Thyroid gland (tissue), 4 donors: ENCODE results near the gene FADS6. TPM values are rescaled to one million over a fixed set of nuclear protein-coding genes. Genes with fewer than 3 reads are reported as not detected.
"Not testable (repeated sequence)": the region's sequence is repeated elsewhere in the genome, so short reads cannot be mapped to it uniquely, and the experiment has no call there.

Source experiments
- DNase-seq, 2 donors: peaks; one replicate each; pipeline ENCODE4 v3.0.0-alpha.2; 2019
- H3K27ac ChIP-seq, 3 donors: fragments of 200-600 bp; sonication (generic); 1 replicate in 2 of 3; 2 replicates in 1 of 3; pipeline ENCODE4 v1.5.1; 2016 to 2019; ENCODE audit warnings: mild to moderate bottlenecking in 1 of 3, moderate library complexity in 1 of 3
- H3K27me3 ChIP-seq: fragments of 200-600 bp; sonication (generic); one replicate; pipeline ENCODE4 v1.5.1; 2019
- H3K36me3 ChIP-seq, 2 donors: fragments of 200-600 bp; sonication (generic); one replicate each; pipeline ENCODE4 v1.5.1; 2016 to 2019
- H3K4me1 ChIP-seq, 2 donors: fragments of 200-600 bp; sonication (generic); one replicate each; pipeline ENCODE4 v1.5.1; 2017 to 2019
- H3K4me3 ChIP-seq, 3 donors: fragments of 200-600 bp; sonication (generic); replicated peaks in 1 of 3; 1 replicate in 2 of 3; 2 replicates in 1 of 3; pipeline ENCODE4 v1.5.1; 2016; ENCODE audit warnings: mild to moderate bottlenecking in 1 of 3
- H3K9me3 ChIP-seq: fragments of 200-600 bp; sonication (generic); one replicate; pipeline ENCODE4 v1.5.1; 2017
- POLR2A ChIP-seq, 2 donors: fragments of 450-650 bp; IDR thresholded peaks; one replicate each; pipeline ENCODE4 v1.6.1; 2017; ENCODE audit warnings: antibody characterized with exemption in 2 of 2, mild to moderate bottlenecking in 2 of 2, moderate library complexity in 1 of 2
- WGBS, 2 donors: methylation state at CpG; one replicate each; pipeline ENCODE4 v1.1.5; 2017; 5-methylcytosine and 5-hydroxymethylcytosine counted together
- intact Hi-C: fragments of 100-400 bp; cut with DNase I; formaldehyde crosslinking; loops from one replicate; pipeline ENCODE4 v1.15.1; 2023
- total RNA-seq, 4 donors: library from RNA; depleted of rRNA; stranded (reverse); fragments of >200 nt; gene quantifications; one replicate each; pipeline ENCODE4 v1.2.3, GENCODE V29; 2016
- TF ChIP-seq, protein P1 (sequence below), 6 experiments: fragments of 200-600 bp in 3 of 6; fragments of 450-650 bp in 3 of 6; sonication (generic) in 3 of 6; IDR thresholded peaks; one replicate each; pipeline ENCODE4 v1.5.1; 2016 to 2019; ENCODE audit warnings: antibody characterized with exemption in 6 of 6, mild to moderate bottlenecking in 2 of 6, inconsistent platforms in 1 of 6, moderate library complexity in 1 of 6

FADS6 gene
- total RNA-seq, 4 donors from 2014 or later: not detected

DNA sequence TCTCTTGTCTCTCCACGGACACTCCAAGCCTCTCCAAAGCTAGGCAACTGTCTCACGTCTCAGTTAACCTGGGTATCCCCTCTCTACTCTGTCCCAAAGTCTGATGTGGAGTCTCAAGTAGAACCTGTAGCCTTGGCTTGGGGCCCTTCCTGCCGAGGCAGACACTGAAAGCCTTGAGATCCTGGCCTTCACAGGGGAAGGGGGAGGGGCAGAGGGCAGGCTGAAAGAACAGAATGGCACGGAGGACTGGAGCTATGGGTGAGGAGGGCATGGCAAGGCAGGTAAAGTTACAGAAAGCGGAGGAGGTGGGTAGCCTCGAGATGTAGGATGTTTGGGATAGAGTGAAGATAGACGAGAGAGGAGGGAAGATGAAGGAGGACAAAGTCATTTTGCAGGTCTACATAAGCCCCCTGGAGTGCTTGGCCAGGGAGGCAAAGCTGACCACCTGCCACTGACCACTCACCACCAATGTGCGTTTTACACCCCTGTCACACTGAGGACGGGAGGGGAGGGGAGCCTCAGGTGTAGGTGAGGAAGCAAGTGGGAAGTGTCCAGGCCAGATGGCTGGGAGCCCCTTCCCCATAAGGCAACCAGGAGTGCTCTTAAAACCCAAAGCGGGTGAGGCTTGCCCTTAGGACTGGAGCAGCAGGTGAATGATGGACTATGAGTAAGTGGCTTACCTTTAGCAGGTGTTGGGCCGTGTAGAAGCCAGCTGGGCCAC is 21.9 kb downstream of the FADS6 start:
- no peak overlapping the region for H3K4me3 ChIP-seq
- H3K36me3 ChIP-seq: no peaks in the 10 kb centered on the region
- intact Hi-C loops: no loop called here
- peaks cover 7 to 20% of the 10 kb centered on the region in 2 donors for H3K4me1 ChIP-seq
- no peaks in the 10 kb centered on the region for H3K27me3 ChIP-seq
- TF ChIP-seq POLR2A (IDR thresholded peaks at IDR 0.05): no peak
- TF ChIP-seq, protein P1, sequence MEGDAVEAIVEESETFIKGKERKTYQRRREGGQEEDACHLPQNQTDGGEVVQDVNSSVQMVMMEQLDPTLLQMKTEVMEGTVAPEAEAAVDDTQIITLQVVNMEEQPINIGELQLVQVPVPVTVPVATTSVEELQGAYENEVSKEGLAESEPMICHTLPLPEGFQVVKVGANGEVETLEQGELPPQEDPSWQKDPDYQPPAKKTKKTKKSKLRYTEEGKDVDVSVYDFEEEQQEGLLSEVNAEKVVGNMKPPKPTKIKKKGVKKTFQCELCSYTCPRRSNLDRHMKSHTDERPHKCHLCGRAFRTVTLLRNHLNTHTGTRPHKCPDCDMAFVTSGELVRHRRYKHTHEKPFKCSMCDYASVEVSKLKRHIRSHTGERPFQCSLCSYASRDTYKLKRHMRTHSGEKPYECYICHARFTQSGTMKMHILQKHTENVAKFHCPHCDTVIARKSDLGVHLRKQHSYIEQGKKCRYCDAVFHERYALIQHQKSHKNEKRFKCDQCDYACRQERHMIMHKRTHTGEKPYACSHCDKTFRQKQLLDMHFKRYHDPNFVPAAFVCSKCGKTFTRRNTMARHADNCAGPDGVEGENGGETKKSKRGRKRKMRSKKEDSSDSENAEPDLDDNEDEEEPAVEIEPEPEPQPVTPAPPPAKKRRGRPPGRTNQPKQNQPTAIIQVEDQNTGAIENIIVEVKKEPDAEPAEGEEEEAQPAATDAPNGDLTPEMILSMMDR (IDR thresholded peaks at IDR 0.05): no peak
- H3K9me3 ChIP-seq: no peaks in the 10 kb centered on the region
- WGBS, 2 donors: 87 to 88% methylated on average over 11 of the region's 11 CpGs
- DNase-seq: no peak
- no peak overlapping the region for H3K27ac ChIP-seq

DNA sequence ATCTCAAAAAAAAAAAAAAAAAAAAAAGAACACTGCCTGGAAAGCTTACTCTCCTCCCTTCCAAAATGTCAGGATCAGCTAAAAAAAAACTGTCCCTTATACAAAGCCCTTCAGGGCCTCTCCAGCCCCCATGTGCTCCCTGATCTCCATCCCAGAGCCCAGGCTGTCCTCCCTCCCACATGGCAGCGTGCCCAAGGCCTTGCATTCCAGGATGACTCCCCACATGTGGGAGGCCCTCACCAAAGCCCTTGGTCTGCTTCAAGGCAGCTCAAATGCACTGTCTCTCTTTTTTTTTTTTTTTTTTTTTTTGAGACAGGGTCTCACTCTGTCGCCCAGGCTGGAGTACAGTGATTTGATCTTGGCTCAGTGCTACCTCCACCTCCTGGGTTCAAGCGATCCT is 22.9 kb downstream of the FADS6 start:
- intact Hi-C loops: no loop called here
- no peaks in the 10 kb centered on the region for H3K27me3 ChIP-seq
- no peak for TF ChIP-seq POLR2A (IDR thresholded peaks at IDR 0.05)
- TF ChIP-seq, protein P1 (IDR thresholded peaks at IDR 0.05): no peak
- no peaks in the 10 kb centered on the region for H3K9me3 ChIP-seq
- H3K36me3 ChIP-seq: no peaks in the 10 kb centered on the region
- H3K4me3 ChIP-seq: no peak overlapping the region
- H3K27ac ChIP-seq: no peak overlapping the region
- 79 to 91% methylated on average over 3 of the region's 3 CpGs for WGBS, 2 donors
- DNase-seq: peak; percentile 39 to 42
- H3K4me1 ChIP-seq: peaks cover 7 to 19% of the 10 kb centered on the region in 2 donors

DNA sequence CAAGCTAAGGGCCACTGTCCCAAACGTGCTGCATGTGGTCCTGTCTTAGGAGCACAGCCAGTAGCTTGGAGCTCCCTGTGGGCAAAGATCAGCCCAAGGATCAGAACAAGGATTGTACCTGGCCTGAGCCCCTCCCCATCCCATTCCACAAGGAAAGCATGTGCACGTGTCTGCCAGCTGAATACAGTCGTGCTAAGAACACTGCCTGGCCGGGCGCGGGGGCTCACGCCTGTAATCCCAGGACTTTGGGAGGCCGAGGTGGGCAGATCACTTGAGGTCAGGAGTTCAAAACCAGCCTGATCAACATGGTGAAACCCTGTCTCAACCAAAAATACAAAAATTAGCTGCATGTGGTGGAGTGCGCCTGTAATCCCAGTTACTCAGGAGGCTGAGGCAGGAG is 23.4 kb downstream of the FADS6 start:
- H3K4me3 ChIP-seq, H3K36me3 ChIP-seq, H3K27me3 ChIP-seq, DNase-seq, H3K9me3 ChIP-seq, H3K27ac ChIP-seq, intact Hi-C loops: not testable (repeated sequence)
- H3K4me1 ChIP-seq: peaks cover 7 to 19% of the 10 kb centered on the region in 2 donors
- 96 to 97% methylated on average over 7 to 9 of the region's 9 CpGs for WGBS, 2 donors

DNA sequence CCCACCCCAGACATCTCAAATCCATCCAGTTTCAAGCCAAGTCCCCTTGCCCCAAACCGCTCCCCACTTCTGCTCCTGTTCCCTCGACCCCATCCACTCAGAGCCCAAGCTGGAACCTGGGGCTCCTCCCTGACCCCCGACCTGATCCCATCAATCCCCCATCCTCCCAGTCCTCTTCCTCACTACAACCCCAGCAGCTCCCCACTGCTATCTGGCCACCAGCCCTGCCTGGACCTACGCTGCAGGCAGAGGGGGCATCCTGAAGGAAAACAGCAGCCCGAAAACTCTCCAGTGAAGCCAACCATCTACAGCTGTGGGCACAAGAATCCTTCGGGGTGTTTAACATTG is 24.6 kb downstream of the FADS6 start:
- TF ChIP-seq, protein P1 (IDR thresholded peaks at IDR 0.05): no peak
- TF ChIP-seq POLR2A (IDR thresholded peaks at IDR 0.05): no peak
- 91 to 92% methylated on average over 6 of the region's 6 CpGs for WGBS, 2 donors
- Histone ChIP-seq H3K27me3 (no peaks in the 10 kb centered on the region), H3K4me3 (no peak overlapping the region), H3K27ac (no peak overlapping the region), H3K36me3 (no peaks in the 10 kb centered on the region), H3K4me1 (peaks cover 7 to 18% of the 10 kb centered on the region in 2 donors), H3K9me3 (no peaks in the 10 kb centered on the region)
- DNase-seq: no peak
- intact Hi-C loops: no loop called here

DNA sequence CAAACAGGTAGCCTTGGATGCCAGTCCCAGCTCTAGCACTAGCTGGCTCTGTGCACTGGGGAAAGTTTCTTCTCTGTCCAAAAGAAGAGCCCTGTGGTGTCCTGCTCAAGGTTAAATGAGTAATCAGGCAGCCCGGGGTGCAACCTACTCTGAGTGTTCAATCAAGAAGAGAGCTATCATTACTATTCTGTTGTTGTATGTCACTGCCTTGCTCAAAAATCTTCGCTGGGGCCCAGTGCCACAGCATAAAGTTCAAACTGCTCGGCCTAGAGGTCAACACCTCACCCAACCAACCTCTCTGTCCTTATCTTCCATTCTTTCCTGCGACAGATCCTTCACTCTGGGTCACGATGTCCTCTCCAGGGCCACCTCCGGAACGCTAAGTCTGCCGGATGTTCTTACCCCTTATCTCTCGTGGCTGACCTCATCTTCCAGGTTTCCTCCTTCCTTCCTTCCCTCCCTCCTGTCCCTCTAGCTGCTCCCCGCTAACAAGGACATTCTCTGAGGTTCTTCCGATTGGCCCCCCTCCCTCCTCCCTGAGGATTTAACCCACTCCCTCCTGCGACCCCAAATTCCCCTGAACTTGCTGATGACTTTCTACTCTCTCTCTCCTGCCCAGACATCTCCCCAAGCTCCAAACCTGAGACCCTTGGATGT is 25.1 kb downstream of the FADS6 start:
- DNase-seq: no peak
- intact Hi-C loops: no loop called here
- TF ChIP-seq, protein P1 (IDR thresholded peaks at IDR 0.05): no peak
- TF ChIP-seq POLR2A (IDR thresholded peaks at IDR 0.05): no peak

More for the DNA sequence above, 25.1 kb downstream of the FADS6 start:
- Histone ChIP-seq H3K27ac (no peak overlapping the region), H3K27me3 (no peaks in the 10 kb centered on the region), H3K9me3 (no peaks in the 10 kb centered on the region), H3K4me3 (no peak overlapping the region), H3K36me3 (no peaks in the 10 kb centered on the region), H3K4me1 (peaks cover 7 to 16% of the 10 kb centered on the region in 2 donors)
- WGBS, 2 donors: 80 to 86% methylated on average over 12 of the region's 12 CpGs
